Ureter (tissue), 1 donor: Measurements from ENCODE around the gene FNDC3B. TPM values are rescaled to one million over a fixed set of nuclear protein-coding genes. Genes with fewer than 3 reads are reported as not detected.
"Not testable (repeated sequence)": the region's sequence is repeated elsewhere in the genome, so short reads cannot be mapped to it uniquely, and the experiment has no call there.

Source experiments
- DNase-seq: peaks from one replicate; pipeline ENCODE4 v3.0.0-alpha.2; 2020; ENCODE audit warnings: low spot score
- total RNA-seq: library from RNA; stranded (reverse); gene quantifications from one replicate; pipeline ENCODE4 v1.2.4, GENCODE V29; 2023
- donor health status: DM: yes; HTN: yes; CAD: no.

FNDC3B gene
- total RNA-seq, 1 donor from 2014 or later = 191 TPM

- DNase-seq = no peak
These were observed 325.1 kb downstream of the FNDC3B start for GRCh38 chr3:172364374-172365027.

DNA sequence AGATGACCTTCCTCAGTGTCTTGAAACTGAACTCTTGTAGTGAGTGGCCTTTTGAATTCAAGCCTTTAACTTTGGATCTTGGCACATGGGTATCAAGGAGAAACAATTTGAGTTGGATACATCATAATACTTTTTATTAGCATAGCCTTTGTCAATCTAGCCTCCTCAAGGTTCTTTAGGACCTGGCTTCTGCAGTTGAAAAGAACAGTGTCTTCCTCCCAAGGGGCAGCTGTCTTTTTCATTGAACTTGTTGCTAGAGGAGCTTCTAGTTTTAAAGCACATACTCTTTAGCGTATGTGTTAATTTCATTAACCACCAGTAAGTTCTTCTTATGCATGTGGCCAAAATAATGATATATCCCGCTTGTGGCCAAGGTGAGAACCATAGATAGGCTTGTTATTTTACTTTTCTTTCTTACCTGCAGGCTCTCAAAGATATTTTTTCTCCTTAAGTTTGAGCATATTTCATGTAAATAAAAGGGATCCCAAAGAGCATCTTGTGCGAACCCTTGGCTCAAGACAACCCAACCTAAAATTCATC lies 325.7 kb downstream of the FNDC3B start:
- no peak for DNase-seq

- DNase-seq = no peak
These were observed 328.1 kb downstream of the FNDC3B start for GRCh38 chr3:172367205-172368105.

- DNase-seq = not testable (repeated sequence)
These were observed 329.2 kb downstream of the FNDC3B start for GRCh38 chr3:172368556-172368955.

GRCh38 chr3:172369590-172370259 lies 330.3 kb downstream of the FNDC3B start:
- DNase-seq = no peak

DNA sequence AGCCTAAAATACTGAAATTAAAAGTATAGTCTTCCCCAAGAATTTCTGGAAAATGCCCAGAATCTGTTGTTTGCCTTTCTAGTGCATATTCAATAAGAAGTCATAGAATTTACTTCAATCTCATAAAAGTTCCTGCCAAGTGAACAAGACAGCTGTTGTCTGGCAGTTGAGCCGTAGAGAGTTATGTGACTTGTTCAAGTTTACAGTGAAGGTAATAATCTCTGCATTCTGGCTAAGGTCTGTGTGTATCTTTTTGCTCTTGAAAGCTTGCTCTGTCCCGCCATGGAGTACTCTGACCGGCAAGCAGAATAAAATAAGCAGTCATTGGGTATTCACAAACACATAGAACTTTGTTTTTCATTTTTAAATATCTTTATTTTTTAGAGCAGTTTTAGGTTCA lies 331.0 kb downstream of the FNDC3B start:
- DNase-seq = no peak

- DNase-seq = no peak
These were observed 332.2 kb downstream of the FNDC3B start for GRCh38 chr3:172371544-172371943.

DNA sequence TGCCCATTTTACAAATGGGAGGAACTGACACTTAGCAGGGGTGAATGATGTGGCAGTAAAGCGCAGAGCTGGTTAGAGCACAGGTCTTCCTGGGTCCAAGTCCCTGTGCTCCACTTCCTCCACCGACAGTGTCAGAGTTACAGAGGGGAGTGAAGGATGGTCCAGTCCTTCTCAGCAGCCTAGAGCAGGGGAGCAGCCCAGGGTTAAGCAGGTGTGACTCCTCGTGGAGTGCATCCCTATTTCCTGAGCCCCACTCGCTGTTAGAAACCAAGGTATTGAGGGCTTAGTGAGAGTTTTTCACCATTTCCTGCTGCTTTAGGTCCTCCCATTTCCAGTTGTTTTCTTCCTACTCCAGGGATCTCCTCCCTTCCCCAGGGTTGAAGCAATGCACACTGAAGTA lies 333.5 kb downstream of the FNDC3B start:
- no peak for DNase-seq

DNA sequence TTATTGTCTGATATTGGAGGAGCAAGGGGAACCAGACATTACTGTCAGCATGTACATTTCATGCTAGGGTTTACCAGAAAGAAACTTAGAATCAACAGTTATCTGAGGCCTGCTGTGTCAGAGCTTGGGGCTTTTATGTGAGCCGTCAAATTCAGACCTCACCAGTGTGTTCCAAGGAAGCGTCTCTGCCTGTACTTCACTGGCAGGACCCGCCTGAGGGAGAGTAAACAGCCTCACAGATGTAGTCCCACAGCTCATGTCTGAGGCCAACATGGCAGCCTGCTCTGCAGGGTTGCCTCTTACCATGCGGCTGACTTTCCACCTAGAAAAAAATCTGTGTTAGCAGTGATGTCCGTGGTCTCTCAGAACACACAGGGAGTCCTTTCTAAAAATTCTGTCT lies 334.5 kb downstream of the FNDC3B start:
- DNase-seq = no peak

- DNase-seq = no peak
These were observed 335.9 kb downstream of the FNDC3B start for GRCh38 chr3:172375206-172375850.

DNA sequence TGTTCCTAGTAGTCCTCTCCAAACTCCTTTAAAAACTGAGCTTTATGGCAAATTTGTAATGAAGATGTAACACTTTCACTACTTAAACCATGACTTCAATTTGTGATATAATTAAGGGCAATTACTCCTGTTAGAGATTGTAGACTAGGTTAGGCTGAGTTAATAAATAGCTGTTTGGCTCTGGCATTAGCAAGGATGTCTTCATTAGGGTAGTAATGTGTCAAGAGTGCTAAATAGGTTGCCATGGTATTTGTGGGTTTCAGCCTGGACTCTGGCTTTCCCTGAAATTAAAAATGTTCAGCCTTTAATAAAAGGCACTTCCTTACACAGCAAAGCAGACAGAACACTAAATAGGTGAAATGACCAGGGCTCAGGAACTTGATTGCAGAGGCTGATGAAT lies 337.0 kb downstream of the FNDC3B start:
- DNase-seq = no peak

GRCh38 chr3:172376881-172377280 lies 337.5 kb downstream of the FNDC3B start:
- no peak for DNase-seq

DNA sequence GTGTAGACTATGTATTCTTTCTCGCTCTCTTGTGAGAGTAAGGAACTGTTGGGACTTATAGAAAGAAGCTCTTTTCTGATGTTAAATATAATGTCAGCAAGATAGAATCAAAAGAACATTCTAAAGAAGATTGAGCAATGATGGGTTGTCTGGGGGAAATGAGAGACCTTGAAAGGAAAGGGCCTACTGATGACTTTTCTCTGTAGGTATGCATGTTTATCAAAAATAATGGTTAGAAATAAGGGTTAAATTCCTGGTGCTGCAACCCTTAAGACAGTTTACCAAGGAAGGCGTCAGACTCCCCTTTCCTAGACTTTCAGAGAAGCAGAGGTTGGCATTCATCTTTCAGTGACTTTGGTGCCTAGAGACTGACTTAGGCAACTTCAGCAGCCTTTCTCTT lies 339.1 kb downstream of the FNDC3B start:
- DNase-seq = no peak

DNA sequence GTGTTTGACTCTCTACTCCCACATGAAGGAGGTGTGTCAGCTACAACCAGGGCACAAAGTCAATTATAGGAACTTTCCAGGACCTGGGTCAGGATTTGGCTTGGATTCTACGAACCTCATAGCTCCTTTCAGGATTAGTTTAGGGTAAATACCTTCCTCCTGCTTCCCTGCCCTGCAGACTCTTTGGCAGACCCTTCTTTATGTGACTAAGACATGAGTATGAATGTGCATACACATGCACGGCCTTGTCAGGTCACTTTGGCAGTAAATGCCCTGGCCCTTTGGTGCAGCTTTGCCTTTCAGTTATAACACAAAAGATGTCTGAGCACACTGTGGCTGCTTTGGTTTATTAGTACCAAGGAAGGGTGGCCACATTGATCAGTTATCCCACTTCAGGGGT lies 340.0 kb downstream of the FNDC3B start:
- no peak for DNase-seq

- no peak for DNase-seq
These were observed 341.3 kb downstream of the FNDC3B start for GRCh38 chr3:172380632-172381031.

GRCh38 chr3:172383306-172383796 lies 344.0 kb downstream of the FNDC3B start:
- no peak for DNase-seq

GRCh38 chr3:172384836-172385235 lies 345.5 kb downstream of the FNDC3B start:
- DNase-seq = no peak

GRCh38 chr3:172387728-172388127 lies 348.4 kb downstream of the FNDC3B start:
- DNase-seq = no peak

DNA sequence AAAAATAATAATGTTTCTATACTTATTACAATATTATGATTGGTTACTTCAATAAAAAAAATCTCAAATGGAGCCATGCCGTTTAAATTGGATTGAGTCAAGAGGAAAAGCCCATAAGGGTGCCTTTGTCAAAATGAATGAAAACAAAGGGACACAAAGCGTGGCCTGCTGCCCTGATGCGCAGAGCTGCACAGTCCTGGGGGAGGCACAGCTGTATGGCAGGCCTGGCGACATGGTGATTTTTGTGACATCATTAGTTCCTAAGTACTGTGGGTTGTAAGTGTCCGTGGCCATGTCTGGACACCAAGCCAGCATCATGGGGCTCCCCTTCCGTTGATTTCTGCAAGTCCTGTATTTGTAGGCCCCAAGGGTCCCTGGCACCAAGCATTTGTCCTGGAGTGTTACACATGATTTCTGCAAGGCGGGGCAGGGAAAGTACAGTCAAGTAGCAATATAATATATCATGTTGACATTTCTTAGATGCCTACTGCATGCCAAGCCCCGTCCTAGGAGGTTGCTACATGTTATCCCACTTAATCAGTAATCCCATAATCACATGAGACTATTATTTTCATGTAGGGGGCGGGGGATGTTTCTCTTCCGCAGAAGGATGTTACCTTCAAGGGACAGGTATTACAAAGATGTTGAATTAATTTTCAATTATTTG lies 349.2 kb downstream of the FNDC3B start:
- no peak for DNase-seq

DNA sequence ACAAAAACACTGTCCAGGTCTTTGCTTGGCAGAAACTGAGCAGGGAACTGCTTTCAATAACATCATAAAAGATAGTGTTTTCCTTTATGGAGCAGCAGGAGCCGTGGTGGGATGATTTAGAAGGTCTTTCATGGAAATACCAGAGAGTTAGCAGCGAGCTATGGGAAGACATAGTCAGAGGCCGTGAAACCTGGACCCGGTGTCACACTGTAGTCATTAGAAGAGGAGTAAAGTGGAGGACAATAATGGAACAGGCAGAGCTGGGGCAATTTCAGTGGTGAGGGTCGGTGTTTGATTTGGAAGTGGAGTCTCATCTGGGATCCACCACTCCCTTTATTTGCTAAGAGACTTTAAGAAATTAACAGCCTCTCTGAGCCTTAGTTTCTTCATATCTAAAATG lies 351.4 kb downstream of the FNDC3B start:
- DNase-seq = no peak
